Stimulated activated CD8-positive, alpha-beta memory T cell treated with anti-CD3 and anti-CD28 coated beads, Interleukin-2, amount 100 ng/mL, for 48 hours (primary cell): ENCODE measurements around the gene MTHFSD.

Source experiments
- DNase-seq, 2 donors: peaks; one replicate each; pipeline ENCODE4 v3.0.0-alpha.2; 2020; ENCODE audit warnings: low read depth in 2 of 2

MTHFSD gene

DNA sequence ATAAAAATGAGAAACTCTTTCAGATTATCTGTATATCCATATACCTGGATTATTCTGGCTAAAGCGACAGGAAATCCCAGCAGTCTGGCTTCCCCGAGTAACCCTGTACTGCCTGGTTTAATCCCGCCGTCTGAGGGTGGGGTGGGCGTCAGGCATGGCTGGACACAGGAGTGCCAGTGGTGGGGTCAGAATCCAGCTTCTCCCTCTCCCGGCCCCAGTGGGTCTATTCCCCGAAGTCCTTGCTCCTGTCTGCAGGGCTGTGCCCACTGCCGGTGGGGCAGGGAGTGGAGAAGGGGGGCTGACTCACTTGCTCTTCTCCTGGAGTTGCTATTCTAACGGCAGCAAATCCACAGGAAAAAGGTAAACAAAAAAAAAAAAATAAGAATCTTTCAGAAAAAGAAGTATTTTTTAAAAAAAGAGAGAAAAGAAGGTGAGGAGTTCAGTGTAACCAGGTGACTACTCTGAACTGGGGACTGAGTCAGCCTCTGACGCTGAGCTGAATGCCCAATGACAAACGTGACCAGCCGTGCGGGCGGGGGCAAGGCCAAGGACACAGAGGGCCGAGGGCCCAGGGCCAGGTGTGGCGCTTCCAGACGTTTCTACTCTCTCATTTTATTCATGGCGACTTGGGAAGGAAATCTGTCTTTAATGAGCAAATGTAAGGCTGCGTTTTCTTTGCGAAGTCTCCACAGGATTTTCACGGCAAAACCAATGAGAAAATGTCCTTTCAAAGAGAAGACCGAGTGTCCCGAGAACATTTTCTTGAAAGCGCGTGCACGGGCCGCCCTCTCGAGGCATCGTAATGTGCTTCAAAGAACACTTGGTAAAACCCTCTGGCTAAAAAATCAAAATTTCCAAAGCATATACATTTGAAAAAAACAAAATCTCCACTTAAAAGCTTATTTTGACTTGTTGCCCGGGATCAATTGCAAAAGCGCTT is 24.5 kb downstream of the MTHFSD start:
- no peak for DNase-seq

DNA sequence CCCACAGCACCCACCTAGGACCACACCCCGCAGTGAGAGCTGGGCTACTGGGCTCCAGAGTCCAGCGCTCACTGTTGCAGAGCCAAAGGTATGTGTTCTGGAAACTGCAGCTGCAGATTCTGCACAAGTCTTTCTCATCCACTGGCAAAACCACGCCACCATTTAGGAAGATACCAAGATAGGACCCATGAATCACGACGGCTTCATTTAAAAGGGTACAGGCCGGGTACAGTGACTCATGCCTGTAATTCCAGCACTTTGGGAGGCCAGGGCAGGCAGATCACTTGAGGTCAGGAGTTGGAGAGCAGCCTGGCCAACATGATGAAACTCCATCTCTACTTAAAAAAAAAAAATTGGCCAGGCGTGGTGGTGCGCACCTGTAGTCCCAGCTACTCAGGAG is 25.9 kb downstream of the MTHFSD start:
- no peak for DNase-seq

DNA sequence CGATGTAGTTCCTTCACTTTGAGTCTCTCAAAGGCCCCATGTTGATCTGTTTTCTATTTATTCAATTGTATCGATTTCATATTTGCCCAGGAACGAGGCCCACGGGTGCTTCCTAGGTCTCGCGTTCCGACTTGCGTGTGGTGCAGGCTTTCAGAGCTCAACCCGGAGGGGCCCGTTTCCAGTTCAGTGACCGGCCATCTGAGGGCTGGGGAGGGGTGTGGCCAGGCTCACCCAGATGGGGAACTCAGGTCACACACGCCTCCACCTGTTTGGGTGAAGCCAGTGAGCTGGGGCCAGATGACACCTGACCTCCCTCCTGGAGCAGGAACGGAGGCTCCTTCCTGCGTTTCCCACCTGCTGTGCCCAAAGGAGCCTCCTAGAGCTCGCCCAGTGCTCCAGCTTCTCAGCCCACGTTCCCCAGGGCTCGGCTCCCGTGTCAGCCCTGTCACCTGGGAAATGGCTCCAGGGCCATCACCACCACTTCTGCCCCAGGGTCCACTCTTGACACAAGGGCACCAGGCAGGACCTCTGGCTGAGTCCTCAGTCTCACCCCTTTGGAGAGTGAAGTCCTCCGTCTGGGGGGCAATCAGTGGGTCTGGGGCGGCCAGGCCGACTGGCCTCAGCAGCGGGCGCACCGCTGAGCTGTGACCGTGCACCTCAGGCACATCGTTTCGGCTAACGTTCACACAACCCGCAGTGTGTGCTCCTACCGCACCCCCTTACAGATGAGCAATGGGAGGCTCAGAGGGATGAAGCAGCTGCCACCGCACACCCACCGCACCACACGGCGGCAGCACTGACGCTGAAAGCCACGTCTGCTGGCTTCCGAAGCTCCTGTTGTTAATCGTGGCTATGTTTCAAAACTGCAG is 26.7 kb downstream of the MTHFSD start:
- DNase-seq = no peak

DNA sequence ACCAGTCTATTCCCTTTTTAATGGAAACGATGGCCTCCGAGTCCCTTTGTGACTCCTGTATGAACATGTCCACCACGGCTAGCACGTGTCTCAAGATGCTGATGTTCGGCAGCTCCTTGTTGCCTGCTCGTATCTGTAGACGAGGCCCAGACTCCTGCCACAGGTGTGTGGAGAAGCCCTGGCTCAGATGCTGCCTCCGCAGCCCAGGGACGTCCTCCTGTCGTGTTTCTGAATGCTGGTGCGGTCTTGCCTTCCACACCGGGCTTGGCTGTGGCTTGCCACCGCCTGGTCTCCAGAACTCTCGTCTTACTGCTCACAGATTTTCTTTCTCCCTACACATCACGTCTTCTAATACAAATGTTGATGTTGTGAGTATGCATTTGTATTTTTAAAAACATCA is 27.7 kb downstream of the MTHFSD start:
- no peak for DNase-seq

DNA sequence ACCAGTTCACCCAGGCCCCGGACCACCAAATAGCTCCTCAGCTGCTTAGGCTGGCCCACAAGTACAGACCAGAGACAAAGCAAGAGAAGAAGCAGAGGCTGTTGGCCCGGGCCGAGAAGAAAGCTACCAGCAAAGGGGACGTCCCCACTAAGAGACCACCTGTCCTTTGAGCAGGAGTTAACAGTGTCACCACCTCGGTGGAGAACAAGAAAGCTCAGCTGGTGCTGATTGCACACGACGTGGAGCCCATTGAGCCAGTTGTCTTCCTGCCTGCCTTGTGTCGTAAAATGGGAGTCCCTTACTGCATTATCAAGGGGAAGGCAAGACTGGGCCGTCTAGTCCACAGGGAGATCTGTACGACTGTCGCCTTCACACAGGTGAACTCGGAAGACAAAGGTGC is 29.3 kb downstream of the MTHFSD start:
- DNase-seq = no peak

DNA sequence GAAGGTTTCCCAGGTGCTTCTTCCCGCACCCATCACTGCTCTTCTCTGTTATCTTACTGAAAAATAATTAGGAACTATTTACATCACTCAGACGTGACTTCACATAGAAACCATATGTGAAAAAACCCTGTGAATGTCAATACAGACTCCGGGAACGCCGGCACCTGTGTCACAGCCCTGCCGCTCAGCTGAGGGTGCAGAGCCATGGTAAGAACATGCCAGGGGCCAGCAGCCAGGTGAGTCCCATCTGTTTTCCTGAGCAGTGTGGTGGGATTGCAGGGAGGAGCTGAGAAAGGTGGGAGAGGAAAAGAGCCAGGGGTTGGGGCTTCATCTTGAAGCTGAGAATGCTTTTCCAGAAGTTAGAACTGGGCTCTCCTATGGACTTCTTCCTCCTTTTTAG is 31.0 kb downstream of the MTHFSD start:
- no peak for DNase-seq

DNA sequence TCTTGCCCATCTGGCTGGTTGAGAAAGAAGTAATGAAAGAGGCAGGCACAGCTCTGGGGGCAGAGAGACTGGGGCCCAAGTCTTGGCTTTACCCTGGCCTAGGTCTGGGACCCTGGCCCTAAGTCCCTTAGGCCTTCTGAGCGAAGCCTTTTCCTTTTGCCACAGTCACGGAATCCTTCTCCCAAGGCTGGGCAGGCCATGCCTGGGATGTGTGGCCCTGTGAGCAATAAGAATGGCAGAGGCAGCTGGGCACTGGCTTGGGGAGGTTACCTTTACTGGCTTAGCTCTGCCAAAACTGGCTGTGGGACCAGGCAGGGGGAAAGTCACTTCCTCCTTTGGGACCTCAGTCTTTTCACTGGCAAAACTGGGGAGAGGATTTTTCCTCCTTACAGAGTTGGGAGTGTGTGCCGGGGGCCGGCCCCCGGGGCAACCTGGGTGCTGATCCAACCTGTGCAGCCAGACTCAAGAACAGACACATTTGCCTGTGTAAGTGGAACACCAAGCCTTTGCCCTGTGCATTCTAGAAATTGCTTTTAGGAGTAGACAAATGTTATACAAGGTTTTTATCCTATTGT is 31.8 kb downstream of the MTHFSD start:
- DNase-seq = no peak

DNA sequence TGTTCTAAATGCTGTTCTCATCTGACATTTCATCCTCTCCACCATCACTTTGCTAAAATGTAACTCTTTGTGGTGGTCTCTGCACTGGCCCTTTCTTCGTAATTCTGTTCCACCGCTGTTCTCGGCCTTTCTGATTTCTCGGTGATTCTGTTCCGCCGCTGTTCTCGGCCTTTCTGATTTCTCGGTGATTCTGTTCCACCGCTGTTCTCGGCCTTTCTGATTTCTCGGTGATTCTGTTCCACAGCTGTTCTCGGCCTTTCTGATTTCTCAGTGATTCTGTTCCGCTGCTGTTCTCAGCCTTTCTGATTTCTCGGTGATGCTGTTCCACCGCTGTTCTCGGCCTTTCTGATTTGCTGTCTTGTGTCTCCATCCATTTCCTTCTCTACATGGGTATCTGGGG is 32.4 kb downstream of the MTHFSD start:
- DNase-seq = no peak

DNA sequence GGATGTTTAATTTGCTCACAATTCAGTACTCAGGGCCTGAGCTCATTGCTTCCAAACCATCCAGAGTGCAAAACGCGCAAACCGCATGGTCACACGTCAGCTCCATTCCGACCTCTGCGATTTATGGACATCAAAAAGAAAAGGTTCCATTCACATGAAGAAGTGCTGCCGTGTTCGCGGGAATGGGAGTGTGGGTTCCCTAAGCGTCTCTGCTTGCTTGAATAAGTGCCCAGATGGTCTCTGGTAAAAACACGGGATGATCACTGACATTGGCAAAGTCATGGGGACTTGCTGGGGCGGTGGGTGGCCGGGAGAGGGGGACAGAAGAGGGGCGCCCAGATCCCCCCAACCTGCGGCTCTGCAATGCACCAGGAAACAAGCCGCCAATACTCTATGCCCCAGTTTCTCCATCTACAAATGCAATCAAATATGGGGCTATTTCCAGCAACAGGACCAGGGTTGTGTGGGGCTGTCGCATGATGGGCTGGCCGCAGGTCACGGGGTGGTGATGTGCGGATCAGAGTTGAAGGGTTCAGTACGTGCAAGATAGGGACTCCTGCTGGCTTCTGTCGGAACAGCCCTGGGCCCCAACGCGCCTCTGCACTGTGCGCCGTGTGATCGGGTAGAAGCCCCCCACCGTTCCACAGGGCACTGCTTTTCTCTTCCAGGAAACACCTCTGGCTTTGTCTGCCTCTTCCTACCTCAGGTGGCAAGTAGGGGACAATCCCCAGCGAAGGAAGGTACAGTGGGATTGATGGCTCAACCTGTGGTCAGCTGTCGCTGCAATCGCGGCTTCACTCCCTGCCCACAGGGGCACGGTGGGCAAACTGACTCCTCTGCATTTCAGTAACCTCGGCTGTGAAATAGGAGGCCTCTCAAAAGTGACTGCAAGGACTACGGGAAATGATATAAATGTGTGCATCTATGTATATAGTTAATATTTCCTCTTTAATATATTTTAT is 33.5 kb downstream of the MTHFSD start:
- DNase-seq = no peak

DNA sequence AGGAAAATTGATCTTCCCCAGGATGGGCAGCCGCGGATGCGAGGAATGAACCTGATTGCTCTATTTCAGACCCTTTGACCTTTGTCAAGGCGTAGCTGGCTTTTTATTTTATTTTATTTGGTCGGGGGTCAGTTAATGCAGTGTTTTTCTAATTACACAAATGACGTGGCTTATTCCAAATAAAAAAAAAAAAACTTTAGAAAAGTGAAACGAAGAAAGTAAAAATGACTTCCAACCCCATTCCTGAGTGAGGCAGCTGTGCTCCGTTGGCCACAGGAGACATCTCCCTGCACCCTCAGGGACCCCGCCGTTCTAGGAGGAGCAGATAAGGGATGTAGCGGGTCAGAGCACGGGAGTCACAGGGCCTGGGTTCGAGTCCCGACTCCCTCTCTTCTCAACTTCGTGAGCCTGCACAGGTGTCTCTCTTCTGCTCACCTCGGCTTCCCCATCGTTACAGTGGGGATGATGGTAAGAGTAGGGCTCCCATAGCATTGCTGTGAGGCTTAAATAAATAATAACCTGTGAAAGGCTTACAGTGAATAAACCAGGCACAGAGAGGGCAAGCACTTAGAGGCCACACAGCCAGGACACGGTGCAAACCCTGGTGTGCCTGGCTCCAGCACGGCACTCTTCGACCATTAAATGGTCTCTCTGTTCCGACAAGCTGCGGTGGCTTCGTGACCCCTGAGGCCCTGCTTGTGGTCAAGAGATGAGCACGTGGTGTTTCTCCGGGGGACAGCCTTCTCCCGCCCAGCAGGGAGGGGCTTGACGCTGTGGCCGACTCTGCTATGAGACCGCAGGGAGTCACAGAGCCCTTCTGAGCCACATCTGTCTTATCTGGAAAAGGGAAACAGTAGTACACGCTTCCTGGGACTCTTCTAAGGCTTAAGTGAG is 34.5 kb downstream of the MTHFSD start:
- DNase-seq = no peak

DNA sequence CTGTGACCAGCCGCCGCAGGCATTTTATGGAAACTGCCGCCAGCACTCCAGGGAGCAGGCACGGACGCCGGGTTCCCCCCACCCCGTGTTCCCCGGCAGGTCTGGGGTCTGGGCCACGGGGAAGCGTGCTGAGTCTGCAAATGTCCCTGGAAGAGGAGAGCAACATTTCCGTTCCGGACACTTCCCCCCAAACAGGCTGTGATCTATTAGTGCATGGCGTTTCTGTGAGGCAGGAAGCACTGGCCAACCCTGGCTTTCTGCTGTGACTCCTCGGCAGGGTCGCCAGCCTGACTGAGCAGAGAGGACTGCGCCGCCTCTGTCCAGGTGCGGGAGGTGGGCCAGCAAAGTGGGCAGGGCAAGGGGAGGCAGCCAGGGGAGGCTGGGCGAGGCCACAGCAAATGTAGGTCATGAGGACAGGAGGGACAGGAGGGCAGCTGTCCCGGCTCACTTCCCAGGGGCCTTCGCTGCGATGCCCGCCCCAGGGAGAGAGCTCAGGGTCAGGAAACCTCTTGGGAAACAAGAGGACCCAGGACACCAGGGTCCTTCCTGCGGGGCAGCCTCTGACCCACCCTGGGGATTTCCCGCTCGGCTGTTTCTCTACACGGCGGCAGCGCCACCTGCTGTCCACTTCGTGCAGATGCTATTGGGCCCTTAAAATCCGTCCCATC is 35.3 kb downstream of the MTHFSD start:
- peak in 1 of 2 donors; percentile 49 for DNase-seq

DNA sequence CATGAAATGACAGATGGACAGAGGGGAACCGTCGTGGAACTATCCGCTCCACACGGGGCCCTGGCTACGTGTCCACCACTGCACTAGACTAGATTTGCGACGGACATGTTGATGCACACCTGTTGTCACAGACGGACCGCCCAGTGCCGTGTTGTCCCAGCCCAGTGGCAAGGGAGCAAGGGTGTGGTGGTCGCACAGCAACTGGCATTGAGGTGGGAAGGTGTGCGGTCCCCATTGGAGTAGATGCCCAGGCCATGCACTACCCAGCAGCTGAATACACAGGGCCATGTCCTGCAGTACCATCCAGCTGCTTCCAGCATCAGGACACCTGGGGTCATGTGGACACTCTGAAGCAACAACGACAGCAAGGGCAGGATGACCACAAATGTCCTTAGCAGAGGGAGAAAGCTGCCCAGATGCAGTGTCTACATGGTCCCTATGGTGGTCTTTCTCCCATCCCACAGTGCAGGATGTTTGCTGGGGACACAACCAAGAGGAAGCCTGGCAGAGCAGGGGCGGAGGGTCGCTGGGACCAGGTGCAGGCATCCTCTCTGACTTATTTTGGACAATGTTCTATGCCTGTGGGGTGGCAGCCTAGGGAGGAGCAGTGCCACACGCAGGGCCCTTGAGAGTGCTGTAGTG is 35.9 kb downstream of the MTHFSD start:
- no peak for DNase-seq

DNA sequence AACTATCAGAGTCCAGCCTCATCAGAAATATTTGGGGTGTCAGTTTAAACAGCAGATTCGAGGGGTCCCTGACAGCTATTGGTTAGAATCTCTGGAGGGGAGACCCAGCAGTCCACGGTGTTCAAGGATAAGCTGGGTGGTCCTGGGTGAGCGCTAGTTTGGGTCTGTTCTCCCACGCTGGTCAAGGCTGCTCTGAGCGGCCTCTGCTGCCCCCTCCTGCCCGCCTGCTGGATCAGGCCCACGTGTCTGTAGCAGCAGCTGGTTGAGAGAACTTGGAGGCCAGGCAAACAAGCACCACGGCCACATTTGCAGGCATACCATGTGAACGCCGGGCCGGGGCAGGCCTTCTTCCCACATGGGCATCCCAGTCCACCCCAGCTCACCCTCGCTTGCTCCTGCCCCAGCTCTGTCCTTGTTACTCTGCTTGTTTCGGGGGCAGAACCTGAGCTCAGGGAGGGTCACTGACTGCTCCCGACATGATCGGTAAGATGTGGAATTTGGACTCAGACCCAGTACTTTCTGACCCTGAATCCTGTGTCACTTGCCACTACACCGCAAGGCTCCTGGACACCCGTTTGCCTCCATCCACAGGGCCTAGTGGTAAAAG is 37.3 kb downstream of the MTHFSD start:
- DNase-seq = peak in 1 of 2 donors; percentile 25

DNA sequence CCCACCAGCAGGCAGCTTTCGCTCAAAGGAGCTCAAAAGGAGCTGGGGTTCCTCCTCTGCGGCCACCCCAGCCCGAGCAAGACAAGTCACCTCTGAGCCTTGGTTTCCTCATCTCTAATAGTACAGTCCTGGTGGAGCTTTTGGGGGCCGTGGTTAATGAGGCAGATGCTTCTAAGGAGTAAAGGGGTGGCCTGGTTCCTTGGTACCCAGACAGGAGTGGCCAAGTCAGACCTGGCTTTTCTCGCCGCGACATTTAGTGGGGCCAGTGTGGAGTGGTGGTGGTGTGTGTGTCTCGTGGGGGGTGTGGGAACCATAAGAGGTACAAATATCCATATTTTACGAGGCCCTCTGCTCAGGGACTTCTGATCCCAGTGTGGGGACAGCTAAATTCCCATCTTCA is 38.0 kb downstream of the MTHFSD start:
- no peak for DNase-seq

DNA sequence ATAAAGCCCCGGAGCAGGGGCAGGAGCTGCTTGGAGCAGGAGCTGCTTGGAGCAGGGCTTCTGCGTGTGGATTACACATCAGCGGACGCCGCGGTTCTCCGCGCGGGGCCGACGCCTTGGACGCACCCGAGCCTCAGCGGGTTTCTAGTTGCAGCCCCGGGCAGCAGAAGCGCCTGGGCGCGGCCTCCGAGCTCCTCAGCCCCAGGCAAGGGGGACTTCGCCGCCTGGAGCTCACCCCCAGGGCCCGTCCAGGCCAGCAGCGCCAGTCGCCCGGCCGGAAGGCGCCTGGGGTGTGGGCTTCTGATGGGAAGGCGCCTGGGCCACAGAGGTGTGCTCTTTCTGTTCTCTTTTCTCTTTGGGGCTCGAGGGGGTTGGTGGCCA is 38.4 kb downstream of the MTHFSD start:
- no peak for DNase-seq

DNA sequence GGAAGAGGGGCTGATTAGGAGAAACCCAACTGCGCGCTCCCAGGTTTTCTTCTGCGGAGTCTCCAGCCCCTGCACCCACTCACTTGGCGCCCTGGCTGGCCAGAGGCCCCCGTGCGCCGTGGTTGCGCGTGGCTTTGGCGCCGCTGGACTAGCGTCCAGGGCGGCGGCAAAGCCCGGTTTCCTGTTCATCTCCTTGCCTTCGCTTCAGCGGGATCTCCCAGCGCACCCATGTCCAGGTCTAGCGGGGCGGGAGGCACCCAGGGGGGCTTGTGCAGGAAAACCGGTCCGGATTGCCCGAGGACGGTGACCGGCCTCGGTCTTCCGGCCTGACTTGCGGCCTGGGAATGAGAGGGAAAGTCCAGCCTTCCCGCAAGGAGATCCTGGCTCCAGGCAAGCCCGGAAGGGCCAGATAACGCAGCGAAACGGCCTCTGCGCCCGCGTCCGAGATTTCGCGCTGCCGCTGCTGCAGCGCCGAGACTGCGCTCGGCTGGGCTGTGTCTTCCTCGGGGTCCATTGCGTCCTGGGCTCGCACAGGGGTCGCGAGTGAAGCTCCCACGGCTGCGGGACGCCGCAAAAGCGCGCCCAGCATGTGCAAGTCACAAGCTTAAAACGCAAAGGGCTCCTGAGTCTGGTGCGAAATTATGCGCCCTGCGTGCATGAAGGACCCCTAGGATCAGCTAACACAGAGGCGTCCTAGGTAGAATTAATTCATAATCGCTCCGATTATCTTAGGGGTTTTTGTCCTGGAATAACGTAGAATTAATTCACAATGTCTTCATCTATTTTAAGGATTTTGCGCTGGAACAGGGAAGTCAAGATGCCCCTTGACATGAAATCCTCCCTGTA is 39.0 kb downstream of the MTHFSD start:
- DNase-seq = no peak

DNA sequence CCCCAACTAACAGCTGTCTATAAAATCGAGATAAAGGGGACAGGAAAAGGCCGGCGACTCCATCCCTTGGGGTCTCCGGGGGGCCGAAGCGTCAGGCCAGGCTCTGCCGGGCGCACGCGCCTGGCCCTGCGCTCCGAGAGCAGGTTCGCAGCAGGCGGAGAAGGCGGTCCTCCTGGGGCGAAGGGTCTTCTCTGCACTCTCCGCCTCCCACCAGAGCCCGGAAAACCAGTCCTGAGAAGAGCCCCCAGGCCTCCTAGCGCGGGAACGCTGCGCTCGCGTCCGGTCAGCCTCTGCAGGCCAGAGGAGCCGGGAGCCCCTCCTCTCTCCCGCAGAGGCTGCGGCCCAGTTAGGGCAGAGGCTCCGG is 39.6 kb downstream of the MTHFSD start:
- no peak for DNase-seq
